Transverse colon (tissue), 4 donors: ENCODE results near the gene PTMS.

ENCODE experiments used
- EP300 ChIP-seq: sonication (generic); formaldehyde crosslinking; IDR thresholded peaks from one replicate; pipeline ENCODE4 v1.6.1; 2017; ENCODE audit warnings: antibody characterized with exemption, low read depth
- POLR2A ChIP-seq: fragments of 450-650 bp; IDR thresholded peaks from one replicate; pipeline ENCODE4 v1.6.1; 2016; ENCODE audit warnings: antibody characterized with exemption, mild to moderate bottlenecking, moderate library complexity
- POLR2AphosphoS5 ChIP-seq, 3 donors: sonication (generic); formaldehyde crosslinking; IDR thresholded peaks; one replicate each; pipeline ENCODE4 v1.6.1; 2016; ENCODE audit warnings: antibody characterized with exemption in 3 of 3
- TF ChIP-seq, protein P1 (sequence below), 5 experiments: fragments of 200-600 bp in 3 of 5; fragments of 450-650 bp in 2 of 5; sonication (generic) in 3 of 5; IDR thresholded peaks; 1 replicate in 2 of 5; 2 replicates in 3 of 5; pipeline ENCODE4 v1.5.1; 2016 to 2017; ENCODE audit warnings: antibody characterized with exemption in 5 of 5, inconsistent platforms in 3 of 5, mild to moderate bottlenecking in 2 of 5, moderate library complexity in 1 of 5

DNA sequence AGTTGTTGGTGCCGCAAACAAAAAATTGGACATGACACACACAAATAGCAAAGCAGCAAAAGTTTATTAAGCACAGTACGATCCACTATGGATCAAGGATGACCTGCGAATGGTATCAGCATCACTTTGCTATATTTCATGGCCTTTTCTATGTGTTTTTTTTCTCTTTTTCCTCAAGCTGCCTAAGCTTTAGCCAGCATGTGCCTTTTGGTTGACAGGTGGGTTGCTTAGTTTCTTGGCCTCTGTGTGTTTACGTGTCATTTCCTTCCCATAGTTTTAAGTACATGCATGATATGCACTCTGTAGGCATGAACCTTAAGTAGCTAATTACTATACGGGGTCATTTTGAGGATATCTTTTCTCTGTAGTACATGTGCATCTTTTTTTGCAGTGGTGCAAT lies 33.0 kb downstream of the PTMS start:
- TF ChIP-seq POLR2A, result no peak
- TF ChIP-seq, protein P1, sequence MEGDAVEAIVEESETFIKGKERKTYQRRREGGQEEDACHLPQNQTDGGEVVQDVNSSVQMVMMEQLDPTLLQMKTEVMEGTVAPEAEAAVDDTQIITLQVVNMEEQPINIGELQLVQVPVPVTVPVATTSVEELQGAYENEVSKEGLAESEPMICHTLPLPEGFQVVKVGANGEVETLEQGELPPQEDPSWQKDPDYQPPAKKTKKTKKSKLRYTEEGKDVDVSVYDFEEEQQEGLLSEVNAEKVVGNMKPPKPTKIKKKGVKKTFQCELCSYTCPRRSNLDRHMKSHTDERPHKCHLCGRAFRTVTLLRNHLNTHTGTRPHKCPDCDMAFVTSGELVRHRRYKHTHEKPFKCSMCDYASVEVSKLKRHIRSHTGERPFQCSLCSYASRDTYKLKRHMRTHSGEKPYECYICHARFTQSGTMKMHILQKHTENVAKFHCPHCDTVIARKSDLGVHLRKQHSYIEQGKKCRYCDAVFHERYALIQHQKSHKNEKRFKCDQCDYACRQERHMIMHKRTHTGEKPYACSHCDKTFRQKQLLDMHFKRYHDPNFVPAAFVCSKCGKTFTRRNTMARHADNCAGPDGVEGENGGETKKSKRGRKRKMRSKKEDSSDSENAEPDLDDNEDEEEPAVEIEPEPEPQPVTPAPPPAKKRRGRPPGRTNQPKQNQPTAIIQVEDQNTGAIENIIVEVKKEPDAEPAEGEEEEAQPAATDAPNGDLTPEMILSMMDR (IDR thresholded peaks at IDR 0.05), result no peak
- no peak for TF ChIP-seq POLR2AphosphoS5 (IDR thresholded peaks at IDR 0.05)
- no peak for TF ChIP-seq EP300
